DND-41 (cell line): ENCODE measurements around the gene SYNC.

ENCODE experiments used
- ATAC-seq: fragments of 200-7000 bp; cut with Tn5 transposase; 3 replicates; pipeline ENCODE4 v1.9.1; 2021; ENCODE audit warnings: low read depth; ENCODE audit not compliant: insufficient read depth
- DNase-seq: peaks from one replicate; pipeline ENCODE4 v3.0.0-alpha.2; 2020
- H2AFZ ChIP-seq: 2 replicates; pipeline ENCODE4 v1.6.0; 2012; ENCODE audit warnings: low read depth, low read length
- H3K27ac ChIP-seq: 2 replicates; pipeline ENCODE4 v1.5.1; 2012; ENCODE audit warnings: low read length, inconsistent platforms
- H3K27me3 ChIP-seq: fragments of 200-600 bp; sonication (generic); 2 replicates; pipeline ENCODE4 v1.6.0; 2012; ENCODE audit warnings: low read length, mild to moderate bottlenecking, inconsistent platforms; ENCODE audit not compliant: insufficient read depth, poor library complexity
- H3K36me3 ChIP-seq: 2 replicates; pipeline ENCODE4 v1.5.1; 2012; ENCODE audit warnings: low read length, inconsistent platforms; ENCODE audit not compliant: insufficient read depth
- H3K4me1 ChIP-seq: 2 replicates; pipeline ENCODE4 v1.5.1; 2012; ENCODE audit warnings: mild to moderate bottlenecking, low read length; ENCODE audit not compliant: insufficient read depth
- H3K4me2 ChIP-seq: 2 replicates; pipeline ENCODE4 v1.6.0; 2012; ENCODE audit warnings: mild to moderate bottlenecking, moderate library complexity, low read length, inconsistent platforms; ENCODE audit not compliant: insufficient read depth
- H3K4me3 ChIP-seq, 2 experiments: fragments of 200-600 bp in 1 of 2; shearing (Covaris generic) in 1 of 2; 2 replicates each; pipeline ENCODE4 v1.5.1; 2012 to 2016; ENCODE audit warnings: inconsistent platforms in 2 of 2, low read length in 2 of 2, mild to moderate bottlenecking in 2 of 2, low read depth in 1 of 2, moderate library complexity in 1 of 2
- H3K79me2 ChIP-seq: 2 replicates; pipeline ENCODE4 v1.6.0; 2012; ENCODE audit warnings: low read length, inconsistent platforms; ENCODE audit not compliant: insufficient read depth
- H3K9ac ChIP-seq: 2 replicates; pipeline ENCODE4 v1.6.0; 2012; ENCODE audit warnings: low read depth, mild to moderate bottlenecking, inconsistent platforms, low read length, moderate library complexity
- H3K9me3 ChIP-seq: 2 replicates; pipeline ENCODE4 v1.5.1; 2012; ENCODE audit warnings: low read length, moderate library complexity, mild to moderate bottlenecking, inconsistent platforms; ENCODE audit not compliant: insufficient read depth, severe bottlenecking
- H4K20me1 ChIP-seq: 2 replicates; pipeline ENCODE4 v1.6.0; 2012; ENCODE audit warnings: low read length; ENCODE audit not compliant: insufficient read depth
- EZH2 ChIP-seq: IDR thresholded peaks from 3 replicates; pipeline ENCODE4 v1.6.1; 2012; ENCODE audit warnings: borderline replicate concordance, low read depth, mild to moderate bottlenecking, moderate library complexity, low read length, inconsistent platforms; ENCODE audit not compliant: severe bottlenecking
- TF ChIP-seq, protein P1 (sequence below): IDR thresholded peaks from 2 replicates; pipeline ENCODE4 v1.5.1; 2012; ENCODE audit warnings: borderline replicate concordance, low read length, moderate library complexity, mild to moderate bottlenecking; ENCODE audit not compliant: poor library complexity, severe bottlenecking; ENCODE audit errors: extremely low read depth

Gene SYNC

GRCh38 chr1:32695098-32695904, 7.3 kb downstream of the SYNC start:
- no peak for TF ChIP-seq EZH2
- TF ChIP-seq, protein P1, sequence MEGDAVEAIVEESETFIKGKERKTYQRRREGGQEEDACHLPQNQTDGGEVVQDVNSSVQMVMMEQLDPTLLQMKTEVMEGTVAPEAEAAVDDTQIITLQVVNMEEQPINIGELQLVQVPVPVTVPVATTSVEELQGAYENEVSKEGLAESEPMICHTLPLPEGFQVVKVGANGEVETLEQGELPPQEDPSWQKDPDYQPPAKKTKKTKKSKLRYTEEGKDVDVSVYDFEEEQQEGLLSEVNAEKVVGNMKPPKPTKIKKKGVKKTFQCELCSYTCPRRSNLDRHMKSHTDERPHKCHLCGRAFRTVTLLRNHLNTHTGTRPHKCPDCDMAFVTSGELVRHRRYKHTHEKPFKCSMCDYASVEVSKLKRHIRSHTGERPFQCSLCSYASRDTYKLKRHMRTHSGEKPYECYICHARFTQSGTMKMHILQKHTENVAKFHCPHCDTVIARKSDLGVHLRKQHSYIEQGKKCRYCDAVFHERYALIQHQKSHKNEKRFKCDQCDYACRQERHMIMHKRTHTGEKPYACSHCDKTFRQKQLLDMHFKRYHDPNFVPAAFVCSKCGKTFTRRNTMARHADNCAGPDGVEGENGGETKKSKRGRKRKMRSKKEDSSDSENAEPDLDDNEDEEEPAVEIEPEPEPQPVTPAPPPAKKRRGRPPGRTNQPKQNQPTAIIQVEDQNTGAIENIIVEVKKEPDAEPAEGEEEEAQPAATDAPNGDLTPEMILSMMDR: no peak
- no peak for DNase-seq
- no peaks in the 10 kb centered on the region for H3K9me3 ChIP-seq
- H3K27me3 ChIP-seq: no peaks in the 10 kb centered on the region
- no peak overlapping the region for H3K4me3 ChIP-seq
- H3K4me1 ChIP-seq: no peaks in the 10 kb centered on the region
- H3K9ac ChIP-seq: no peak overlapping the region
- no peak overlapping the region for H3K4me2 ChIP-seq
- no peaks in the 10 kb centered on the region for H4K20me1 ChIP-seq
- H2AFZ ChIP-seq: no peak overlapping the region
- H3K79me2 ChIP-seq: no peaks in the 10 kb centered on the region
- no peak overlapping the region for H3K27ac ChIP-seq
- no peaks in the 10 kb centered on the region for H3K36me3 ChIP-seq
- no peak for ATAC-seq

- Histone ChIP-seq H3K27ac (no peak overlapping the region), H3K27me3 (no peaks in the 10 kb centered on the region), H3K9me3 (no peaks in the 10 kb centered on the region), H3K4me3 (no peak overlapping the region), H4K20me1 (no peaks in the 10 kb centered on the region), H3K4me2 (no peak overlapping the region), H2AFZ (no peak overlapping the region), H3K9ac (no peak overlapping the region), H3K79me2 (no peaks in the 10 kb centered on the region), H3K36me3 (no peaks in the 10 kb centered on the region), H3K4me1 (no peaks in the 10 kb centered on the region)
- no peak for DNase-seq
- TF ChIP-seq, protein P1: no peak
- TF ChIP-seq EZH2: no peak
- ATAC-seq: no peak
Measured at GRCh38 chr1:32693455-32694174, 9.0 kb downstream of the SYNC start.

GRCh38 chr1:32686387-32686786, 16.2 kb downstream of the SYNC start:
- no peak for DNase-seq
- no peaks in the 10 kb centered on the region for H3K27me3 ChIP-seq

More at GRCh38 chr1:32686387-32686786, 16.2 kb downstream of the SYNC start:
- 0 out of 2 replicates have a peak, but pooled peaks cover 2% of the 10 kb centered on the region for H4K20me1 ChIP-seq
- H2AFZ ChIP-seq: no peak overlapping the region
- no peak overlapping the region for H3K27ac ChIP-seq
- no peak overlapping the region for H3K9ac ChIP-seq
- no peak overlapping the region for H3K4me3 ChIP-seq
- no peak overlapping the region for H3K4me2 ChIP-seq
- no peak for ATAC-seq
- TF ChIP-seq, protein P1: no peak
- no peak for TF ChIP-seq EZH2
- H3K79me2 ChIP-seq: no peaks in the 10 kb centered on the region
- no peaks in the 10 kb centered on the region for H3K4me1 ChIP-seq
- no peaks in the 10 kb centered on the region for H3K9me3 ChIP-seq
- peaks cover 53% of the 10 kb centered on the region for H3K36me3 ChIP-seq
